Stimulated activated effector memory CD8-positive, alpha-beta T cell treated with anti-CD3 and anti-CD28 coated beads, Interleukin-12 subunit alpha, Interleukin-12 subunit beta, amount 100 ng/mL, for 72 hours (primary cell): ENCODE data around the gene RUNX1.

Experiments used
- ATAC-seq: fragments of 150-1000 bp; cut with Tn5 transposase; 2 replicates; pipeline ENCODE4 v1.10.0; 2021
- DNase-seq, 2 donors: peaks; one replicate each; pipeline ENCODE4 v3.0.0; 2021 to 2022; ENCODE audit warnings: low spot score in 2 of 2
- H3K27ac Mint-ChIP-seq: one replicate; pipeline ENCODE4 v1.8.0; 2022; ENCODE audit warnings: mild to moderate bottlenecking, mixed read lengths
- H3K36me3 Mint-ChIP-seq: one replicate; pipeline ENCODE4 v1.8.0; 2022; ENCODE audit warnings: mild to moderate bottlenecking, mixed read lengths
- H3K4me1 Mint-ChIP-seq: one replicate; pipeline ENCODE4 v1.8.0; 2022; ENCODE audit warnings: mixed read lengths
- H3K4me3 Mint-ChIP-seq: one replicate; pipeline ENCODE4 v1.8.0; 2022; ENCODE audit warnings: mild to moderate bottlenecking, mixed read lengths
- H3K9me3 Mint-ChIP-seq: one replicate; pipeline ENCODE4 v1.8.0; 2022; ENCODE audit warnings: mixed read lengths

The RUNX1 gene

DNA sequence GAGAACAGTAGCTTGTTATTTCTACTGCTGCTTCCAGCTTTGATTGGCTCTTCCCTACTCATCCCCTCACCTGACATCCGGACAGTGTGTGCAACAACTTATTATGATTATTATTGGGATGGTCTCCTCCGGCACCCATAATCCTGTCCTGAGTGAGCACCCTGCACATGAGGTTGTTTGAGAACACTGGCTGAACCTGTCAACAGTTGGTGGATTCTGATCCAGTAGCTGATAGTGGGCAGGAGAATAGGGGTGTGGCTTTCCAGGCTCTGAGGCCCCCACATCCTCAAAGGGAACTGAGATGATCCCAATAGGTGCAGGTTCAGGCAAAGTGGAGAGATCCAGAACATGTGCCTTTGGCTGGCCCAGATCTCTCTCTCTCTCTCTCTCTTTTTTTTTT, 60.5 kb downstream of the RUNX1 start:
- no peak for ATAC-seq
- Mint-ChIP-seq H3K36me3 (peaks cover 13% of the 10 kb centered on the region), H3K9me3 (no peaks in the 10 kb centered on the region), H3K27ac (peak overlapping the region; percentile 98), H3K4me1 (peaks cover 66% of the 10 kb centered on the region), H3K4me3 (peak overlapping the region; percentile 79)
- DNase-seq = no peak

DNA sequence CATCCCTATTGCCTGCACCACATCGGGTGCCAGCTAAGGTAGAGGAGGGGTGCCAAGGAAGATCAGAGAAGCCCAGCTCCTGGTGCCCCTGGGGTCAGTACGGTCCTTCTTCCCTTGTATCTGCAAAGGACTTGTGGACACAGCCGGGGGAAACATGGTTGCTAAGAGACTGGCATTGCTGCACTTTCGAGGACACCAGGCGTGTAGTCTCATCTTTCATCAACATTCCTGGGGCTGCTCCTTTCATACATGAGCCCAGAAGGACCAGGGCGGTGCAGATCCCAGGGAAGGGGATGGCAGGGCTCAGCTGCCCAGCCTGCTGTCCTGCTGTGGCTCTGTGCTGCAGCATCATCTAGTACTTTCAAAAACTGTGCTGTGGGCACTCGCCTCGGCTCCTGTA, 61.0 kb downstream of the RUNX1 start:
- ATAC-seq (no peak), DNase-seq (no peak)
- Mint-ChIP-seq H3K4me3 (peak overlapping the region; percentile 79), H3K27ac (peak overlapping the region; percentile 98), H3K36me3 (peaks cover 18% of the 10 kb centered on the region), H3K4me1 (peaks cover 71% of the 10 kb centered on the region), H3K9me3 (no peaks in the 10 kb centered on the region)

DNA sequence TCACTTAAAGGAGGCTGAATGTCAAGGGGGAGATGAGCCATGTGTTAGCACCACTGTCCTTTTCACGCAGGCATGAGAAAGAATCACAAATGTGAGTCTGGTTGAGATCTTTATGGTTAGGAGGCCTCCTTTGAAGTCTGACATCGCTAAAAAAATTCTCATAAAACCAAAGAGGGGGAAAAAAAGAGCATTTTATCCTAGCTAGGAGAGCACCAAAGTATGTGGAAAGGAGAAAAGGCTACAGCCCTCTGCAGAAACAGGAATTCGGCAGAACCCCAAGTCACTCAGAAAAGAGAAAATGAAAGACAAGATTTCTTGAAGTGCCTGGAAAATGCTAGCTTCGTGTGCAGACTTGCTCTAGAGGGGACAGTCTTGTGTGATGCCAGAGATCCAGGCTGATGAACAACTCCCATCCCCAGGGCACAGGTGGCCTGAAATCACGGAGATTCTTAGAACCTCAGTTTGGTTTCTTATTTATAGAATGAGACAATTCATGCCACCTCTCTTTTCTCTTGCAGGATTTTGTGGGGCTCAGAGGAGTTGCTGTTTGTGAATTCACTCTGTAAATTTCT, 61.5 kb downstream of the RUNX1 start:
- Mint-ChIP-seq H3K4me1 (peaks cover 76% of the 10 kb centered on the region), H3K9me3 (no peaks in the 10 kb centered on the region), H3K4me3 (peak overlapping the region; percentile 79), H3K27ac (peak overlapping the region; percentile 98), H3K36me3 (peaks cover 24% of the 10 kb centered on the region)
- peak; percentile 2 for ATAC-seq
- DNase-seq = no peak

DNA sequence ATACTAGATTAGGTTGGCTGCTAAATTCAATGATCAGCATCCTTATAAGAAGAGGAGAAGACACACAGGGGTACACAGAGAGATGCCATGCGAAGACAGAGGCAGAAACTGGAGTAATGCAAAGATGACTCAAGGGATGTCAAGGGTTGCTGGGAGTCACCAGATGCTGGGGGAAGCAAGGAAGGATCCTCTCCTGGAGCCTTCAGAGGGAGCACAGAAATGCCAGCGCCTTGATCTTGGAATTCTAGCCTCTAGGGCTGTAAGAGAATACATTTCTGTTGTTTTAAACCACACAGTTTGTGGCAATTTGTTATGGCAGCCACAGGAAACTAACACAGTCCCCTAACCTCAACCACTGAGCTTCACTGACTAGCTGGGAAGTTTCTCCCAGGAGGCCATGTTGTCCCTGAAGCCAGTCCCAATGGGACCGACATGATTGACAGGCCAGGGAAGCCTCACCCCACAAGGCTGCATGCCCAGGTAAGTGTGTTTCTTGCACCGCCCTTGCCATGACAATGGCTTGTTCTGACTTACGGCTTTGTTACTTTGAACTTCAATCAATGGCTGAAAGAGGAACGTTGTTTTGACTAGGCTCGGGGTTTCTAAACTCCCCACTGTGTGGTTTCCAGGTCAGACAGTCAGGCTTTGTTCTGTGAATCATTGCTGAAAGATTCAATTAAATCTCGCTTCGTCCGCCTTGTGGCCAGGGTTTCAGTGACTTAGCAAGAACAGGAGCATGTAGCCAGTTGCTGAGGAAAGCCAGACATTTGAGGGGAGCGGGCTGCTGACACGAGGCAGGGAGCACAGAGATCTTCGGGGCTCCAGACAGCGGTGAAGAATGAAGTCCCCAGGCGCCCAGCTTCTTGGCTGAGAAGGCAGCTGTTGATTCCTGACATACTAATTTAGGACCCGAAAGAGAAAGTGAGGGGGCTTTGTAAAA, 62.3 kb downstream of the RUNX1 start:
- H3K9me3 Mint-ChIP-seq = no peaks in the 10 kb centered on the region
- peak; percentile 59 to 89 for DNase-seq
- H3K27ac Mint-ChIP-seq = peak overlapping the region; percentile 98
- H3K36me3 Mint-ChIP-seq = peaks cover 24% of the 10 kb centered on the region
- ATAC-seq = peak; percentile 69
- peaks cover 82% of the 10 kb centered on the region for H3K4me1 Mint-ChIP-seq
- H3K4me3 Mint-ChIP-seq = peak overlapping the region; percentile 79

DNA sequence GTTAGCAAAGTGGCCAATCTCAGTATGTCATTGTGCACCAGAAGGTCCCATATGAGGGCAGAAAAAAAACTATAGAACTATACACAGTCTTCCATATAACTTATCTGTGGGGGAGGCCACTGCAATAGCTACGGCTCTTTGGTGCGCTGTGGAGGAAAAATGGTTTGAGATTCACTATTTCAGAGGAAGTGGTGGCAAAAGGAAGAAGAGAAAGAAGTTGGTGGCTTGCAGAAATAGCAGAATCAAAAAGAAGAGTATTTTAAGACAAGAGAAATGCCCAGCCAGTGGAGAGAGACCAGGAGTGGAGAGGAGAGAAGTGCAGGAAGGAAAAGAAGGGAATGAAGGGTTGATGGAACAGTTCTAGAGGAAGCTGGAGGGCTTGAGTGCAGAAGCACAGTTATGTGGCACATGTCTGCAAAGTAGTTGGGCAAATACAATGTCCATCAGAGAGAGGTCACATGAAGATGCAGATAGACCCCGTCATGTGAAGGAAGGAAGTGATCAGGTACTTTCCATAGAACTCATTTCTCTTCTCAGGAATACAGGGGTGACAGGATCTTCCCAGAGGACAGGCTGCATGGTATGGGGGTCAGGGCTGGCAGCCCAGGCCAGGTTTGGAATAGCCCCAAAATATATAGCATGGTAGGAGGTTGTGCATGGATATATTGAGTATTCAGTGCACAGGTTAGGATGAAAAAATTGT, 64.6 kb downstream of the RUNX1 start:
- Mint-ChIP-seq H3K27ac (peak overlapping the region; percentile 96), H3K4me3 (peak overlapping the region; percentile 70), H3K9me3 (no peaks in the 10 kb centered on the region), H3K36me3 (peaks cover 24% of the 10 kb centered on the region), H3K4me1 (peaks cover 89% of the 10 kb centered on the region)
- DNase-seq = no peak
- ATAC-seq = no peak

DNA sequence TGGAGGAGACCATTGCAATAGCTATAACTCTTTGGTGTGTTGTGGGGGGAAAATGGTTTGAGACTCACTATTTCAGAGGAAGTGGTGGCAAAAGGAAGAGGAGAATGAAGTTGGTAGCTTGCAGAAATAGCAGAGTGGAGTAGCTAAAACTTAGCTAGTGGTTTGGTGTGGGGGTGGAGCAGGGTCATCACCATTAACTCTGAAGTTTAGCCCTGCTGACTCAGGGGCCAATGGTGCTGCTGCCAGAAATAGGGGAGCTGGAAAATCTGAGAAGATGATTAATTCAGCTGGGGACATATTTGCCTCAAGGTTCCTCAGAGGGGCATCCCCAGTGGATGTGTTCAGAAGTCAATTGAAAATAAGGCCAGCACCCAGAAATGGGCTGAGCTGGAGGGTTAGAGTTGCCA, 65.4 kb downstream of the RUNX1 start:
- Mint-ChIP-seq H3K4me3 (peak overlapping the region; percentile 70), H3K4me1 (peaks cover 89% of the 10 kb centered on the region), H3K36me3 (peaks cover 24% of the 10 kb centered on the region), H3K27ac (peak overlapping the region; percentile 96), H3K9me3 (no peaks in the 10 kb centered on the region)
- peak; percentile 40 to 82 for DNase-seq
- peak; percentile 80 for ATAC-seq

DNA sequence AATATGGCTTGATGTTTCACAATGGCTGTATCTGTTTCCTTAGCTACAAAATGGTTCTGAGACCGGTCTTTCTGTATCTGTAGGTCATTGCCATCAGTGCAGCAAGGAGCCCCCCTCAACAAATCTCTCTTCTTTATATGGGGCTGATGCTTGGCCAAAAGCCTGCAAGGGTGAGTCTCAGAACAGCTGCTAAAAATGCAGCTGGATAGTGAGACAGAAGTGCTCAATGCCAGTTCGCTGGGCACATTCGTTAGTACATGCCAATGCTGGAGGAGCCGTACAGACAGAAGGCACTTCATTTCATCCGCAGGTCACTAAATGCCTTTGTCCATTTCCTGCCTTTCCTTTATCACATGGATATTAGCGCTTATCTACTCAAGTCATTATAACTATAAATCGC, 67.3 kb downstream of the RUNX1 start:
- no peak for ATAC-seq
- peak overlapping the region; percentile 96 for H3K27ac Mint-ChIP-seq
- no peaks in the 10 kb centered on the region for H3K9me3 Mint-ChIP-seq
- peaks cover 75% of the 10 kb centered on the region for H3K4me1 Mint-ChIP-seq
- no peak for DNase-seq
- peak overlapping the region; percentile 70 for H3K4me3 Mint-ChIP-seq
- H3K36me3 Mint-ChIP-seq = peaks cover 15% of the 10 kb centered on the region

DNA sequence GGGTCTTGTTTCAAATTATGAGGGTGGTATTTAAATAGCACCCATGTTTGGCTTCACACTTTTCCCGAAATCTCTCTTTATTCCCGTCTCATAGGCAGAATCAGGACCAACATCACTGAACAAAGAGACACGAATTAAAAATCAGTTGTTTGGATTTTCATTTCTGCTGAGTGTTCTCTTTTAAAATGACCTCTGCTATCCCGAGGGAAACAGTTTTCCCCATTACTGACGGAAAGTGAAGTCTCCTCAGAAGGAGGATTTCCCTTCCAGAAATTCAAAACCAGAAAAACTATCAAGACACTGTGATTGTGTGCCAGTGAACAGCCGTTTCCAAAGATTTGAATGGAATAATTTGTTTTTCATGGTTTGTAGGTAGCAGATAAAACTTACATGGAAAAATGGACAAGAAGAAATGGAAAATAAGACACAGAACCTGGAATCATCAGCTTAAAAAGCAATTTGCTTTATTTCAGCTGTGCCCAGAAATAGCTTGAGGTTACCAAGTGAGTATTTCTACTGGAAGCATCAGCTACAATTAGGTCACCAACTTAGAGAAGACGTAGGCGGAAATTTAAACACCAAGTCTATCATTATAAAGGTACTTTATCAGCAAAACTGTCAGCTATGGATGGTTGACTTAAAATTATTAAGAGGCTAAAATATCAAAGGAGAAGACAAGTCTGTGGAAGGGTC, 68.5 kb downstream of the RUNX1 start:
- Mint-ChIP-seq H3K36me3 (peaks cover 15% of the 10 kb centered on the region), H3K27ac (peak overlapping the region; percentile 73), H3K4me3 (peak overlapping the region; percentile 14), H3K4me1 (peaks cover 70% of the 10 kb centered on the region), H3K9me3 (no peaks in the 10 kb centered on the region)
- ATAC-seq = no peak
- DNase-seq = no peak

DNA sequence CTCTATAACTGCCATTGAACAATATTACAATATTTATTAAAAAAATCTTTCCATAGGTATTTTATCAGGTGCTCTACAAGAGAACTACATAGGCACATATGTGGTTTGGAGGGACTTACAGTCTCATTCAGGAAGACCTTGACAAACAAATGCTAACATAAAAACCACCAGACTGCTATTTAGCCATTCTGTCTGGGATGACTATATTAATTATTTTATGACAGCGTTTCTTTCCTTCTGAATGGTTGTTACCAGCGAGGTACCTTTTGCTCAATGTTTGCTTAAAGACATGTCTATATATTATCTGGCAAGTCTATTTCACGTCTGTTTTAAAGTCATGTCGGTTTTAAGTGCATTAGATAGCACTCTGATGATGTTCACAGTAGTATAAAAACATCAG, 69.7 kb downstream of the RUNX1 start:
- ATAC-seq (no peak), DNase-seq (no peak)
- peak overlapping the region; percentile 73 for H3K27ac Mint-ChIP-seq
- peaks cover 19% of the 10 kb centered on the region for H3K36me3 Mint-ChIP-seq
- no peaks in the 10 kb centered on the region for H3K9me3 Mint-ChIP-seq
- peaks cover 71% of the 10 kb centered on the region for H3K4me1 Mint-ChIP-seq
- no peak overlapping the region for H3K4me3 Mint-ChIP-seq

DNA sequence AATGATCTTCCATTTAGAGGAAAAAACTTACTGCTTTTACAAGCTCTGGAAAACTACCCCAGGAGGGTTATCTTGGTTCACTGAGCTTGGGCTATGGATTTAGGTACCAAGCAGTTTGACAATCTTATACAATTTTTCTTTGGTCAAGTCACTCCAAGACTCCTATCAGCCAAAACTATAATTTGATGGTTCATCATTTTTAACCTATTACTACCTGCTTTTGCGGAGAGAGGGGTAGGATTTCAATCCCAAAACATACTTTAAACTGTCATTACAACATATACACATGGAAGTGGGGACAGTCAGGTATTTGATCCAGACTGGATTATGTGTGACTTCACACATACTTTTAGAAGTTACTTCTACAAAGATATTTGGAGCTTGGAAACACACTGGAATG, 71.8 kb downstream of the RUNX1 start:
- H3K36me3 Mint-ChIP-seq = peaks cover 15% of the 10 kb centered on the region
- no peaks in the 10 kb centered on the region for H3K9me3 Mint-ChIP-seq
- DNase-seq (no peak), ATAC-seq (no peak)
- H3K4me3 Mint-ChIP-seq = no peak overlapping the region
- H3K27ac Mint-ChIP-seq = no peak overlapping the region
- peaks cover 72% of the 10 kb centered on the region for H3K4me1 Mint-ChIP-seq

DNA sequence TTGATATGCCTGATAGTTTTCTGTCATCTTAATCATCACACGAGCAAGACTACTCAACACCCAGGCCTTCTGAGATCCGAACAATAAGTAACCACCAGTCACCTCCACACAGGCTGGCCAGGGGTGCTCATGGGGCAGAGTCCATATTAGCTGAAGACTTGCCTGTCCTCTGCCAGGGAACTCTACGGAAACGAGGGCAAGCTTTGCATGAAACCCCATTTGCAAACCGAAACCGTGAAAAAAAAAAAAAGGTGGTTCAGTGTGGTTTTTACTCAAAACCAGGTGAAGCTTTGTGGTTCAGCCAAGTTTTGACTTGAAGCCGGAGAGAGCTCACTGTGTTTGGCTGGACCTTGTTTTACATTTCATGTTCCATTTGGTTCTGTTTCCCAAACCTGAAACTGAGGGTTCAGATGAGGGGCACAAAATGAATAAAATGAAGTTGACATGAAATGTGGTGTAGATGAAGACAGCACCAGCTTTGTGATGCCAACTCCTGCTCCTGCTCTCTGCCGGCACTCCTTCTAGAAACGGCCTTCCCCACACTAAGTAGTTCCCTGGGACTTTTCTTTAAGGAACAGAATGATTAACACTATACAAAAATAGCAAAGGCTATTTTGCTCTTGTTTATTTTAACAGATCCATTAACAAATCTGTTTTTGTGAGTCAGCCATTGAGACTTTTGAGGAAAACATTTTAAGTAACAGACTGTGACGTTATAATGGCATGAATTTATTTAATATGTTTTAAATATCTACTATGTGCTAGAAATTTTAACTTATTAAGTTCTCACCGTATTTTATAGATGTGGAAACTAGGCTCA, 74.7 kb downstream of the RUNX1 start:
- H3K4me3 Mint-ChIP-seq = peak overlapping the region; percentile 76
- ATAC-seq = peak; percentile 95
- no peaks in the 10 kb centered on the region for H3K9me3 Mint-ChIP-seq
- peaks cover 24% of the 10 kb centered on the region for H3K36me3 Mint-ChIP-seq
- H3K4me1 Mint-ChIP-seq = peaks cover 76% of the 10 kb centered on the region
- peak; percentile 47 to 83 for DNase-seq
- H3K27ac Mint-ChIP-seq = peak overlapping the region; percentile 95

DNA sequence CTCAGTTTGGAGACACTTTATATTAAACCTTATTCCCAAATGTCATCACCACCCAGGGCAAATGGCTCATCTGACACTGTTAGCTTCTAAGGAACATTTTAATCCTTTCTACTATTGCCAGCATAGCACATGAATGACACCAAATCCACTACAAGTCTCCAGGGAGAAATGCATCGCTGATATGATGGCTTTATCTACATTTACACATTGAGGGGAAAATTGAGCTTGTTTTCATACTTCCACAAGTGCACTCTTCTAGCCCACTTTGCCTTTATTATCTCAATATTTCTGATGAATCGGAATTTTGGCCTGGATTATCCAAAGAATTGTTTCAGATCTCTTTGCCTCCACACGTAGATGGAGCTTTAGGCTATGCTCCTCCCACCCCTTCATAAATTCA, 75.4 kb downstream of the RUNX1 start:
- H3K4me3 Mint-ChIP-seq = peak overlapping the region; percentile 76
- ATAC-seq (no peak), DNase-seq (no peak)
- H3K36me3 Mint-ChIP-seq = peaks cover 24% of the 10 kb centered on the region
- peak overlapping the region; percentile 95 for H3K27ac Mint-ChIP-seq
- peaks cover 76% of the 10 kb centered on the region for H3K4me1 Mint-ChIP-seq
- H3K9me3 Mint-ChIP-seq = no peaks in the 10 kb centered on the region

DNA sequence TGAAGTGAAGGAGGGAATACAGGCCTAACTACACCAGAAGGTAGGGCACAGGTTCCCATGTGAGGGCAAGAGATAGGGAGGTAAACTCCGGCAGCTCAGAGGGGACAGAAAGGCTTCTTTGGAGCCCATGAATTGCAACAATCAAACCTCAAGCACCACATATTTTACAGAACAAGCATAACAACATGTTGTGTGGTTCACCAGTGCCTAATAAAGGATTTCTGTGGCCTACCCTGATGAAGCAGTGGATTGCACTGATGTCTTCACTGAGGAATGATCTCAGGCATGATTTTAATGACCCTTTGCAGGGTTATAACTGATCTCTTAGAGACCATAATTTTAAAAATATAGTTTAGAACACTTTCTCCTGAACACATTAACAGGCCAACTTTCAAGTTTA, 77.4 kb downstream of the RUNX1 start:
- Mint-ChIP-seq H3K4me1 (peaks cover 92% of the 10 kb centered on the region), H3K36me3 (peaks cover 37% of the 10 kb centered on the region), H3K27ac (peak overlapping the region; percentile 9), H3K9me3 (no peaks in the 10 kb centered on the region), H3K4me3 (no peak overlapping the region)
- ATAC-seq = no peak
- no peak for DNase-seq

DNA sequence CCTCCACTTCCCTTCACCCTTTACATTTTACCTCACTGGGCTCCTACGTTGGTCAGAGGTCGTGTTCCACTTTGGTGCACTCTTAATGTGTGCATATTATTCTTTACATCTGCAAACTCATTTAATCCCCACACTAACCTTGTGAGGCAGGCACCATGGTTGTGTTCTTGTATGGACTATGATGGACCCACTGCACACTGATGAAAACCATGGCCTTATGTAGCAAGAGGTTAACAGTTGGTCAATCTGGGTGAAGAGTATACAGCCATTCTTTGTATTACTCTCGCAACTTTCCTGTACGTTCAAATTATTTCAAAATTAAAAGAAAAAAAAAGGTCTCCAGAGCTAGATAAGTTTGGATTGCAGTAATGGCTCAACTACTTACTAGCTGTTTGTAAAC, 78.5 kb downstream of the RUNX1 start:
- H3K36me3 Mint-ChIP-seq = peaks cover 38% of the 10 kb centered on the region

More for the DNA sequence above, 78.5 kb downstream of the RUNX1 start:
- peaks cover 95% of the 10 kb centered on the region for H3K4me1 Mint-ChIP-seq
- DNase-seq = no peak
- H3K9me3 Mint-ChIP-seq = no peaks in the 10 kb centered on the region
- ATAC-seq = no peak
- H3K27ac Mint-ChIP-seq = peak overlapping the region; percentile 100
- H3K4me3 Mint-ChIP-seq = peak overlapping the region; percentile 72
